Loucy (cell line): ENCODE results near the gene DHRS12.

ENCODE experiments used
- H2AFZ ChIP-seq: fragments of 200-600 bp; sonication (generic); 2 replicates; pipeline ENCODE4 v1.6.0; 2016; ENCODE audit warnings: antibody characterized with exemption, mild to moderate bottlenecking, low read length, moderate library complexity
- H3F3A ChIP-seq: fragments of 200-600 bp; 2 replicates; pipeline ENCODE4 v1.6.0; 2016; ENCODE audit warnings: antibody characterized with exemption, low read depth, mild to moderate bottlenecking
- H3K27me3 ChIP-seq: fragments of 200-600 bp; sonication (generic); 2 replicates; pipeline ENCODE4 v1.6.1; 2014; ENCODE audit warnings: low read length, mild to moderate bottlenecking; ENCODE audit not compliant: insufficient read depth, poor library complexity, severe bottlenecking
- H3K36me3 ChIP-seq: fragments of 200-600 bp; sonication (generic); 2 replicates; pipeline ENCODE4 v1.6.1; 2016; ENCODE audit warnings: low read length; ENCODE audit not compliant: insufficient read depth
- H3K4me1 ChIP-seq: fragments of 200-600 bp; sonication (generic); 2 replicates; pipeline ENCODE4 v1.5.1; 2014; ENCODE audit warnings: low read length, mild to moderate bottlenecking; ENCODE audit not compliant: insufficient read depth, poor library complexity, severe bottlenecking
- H3K4me2 ChIP-seq: fragments of 200-600 bp; sonication (generic); 2 replicates; pipeline ENCODE4 v1.6.0; 2014; ENCODE audit warnings: antibody characterized with exemption, low read length, low read depth, mild to moderate bottlenecking; ENCODE audit not compliant: poor library complexity, severe bottlenecking
- H3K4me3 ChIP-seq: fragments of 200-600 bp; sonication (generic); 2 replicates; pipeline ENCODE4 v1.5.1; 2014; ENCODE audit warnings: low read length, mild to moderate bottlenecking, mixed read lengths; ENCODE audit not compliant: poor library complexity, severe bottlenecking
- H3K79me2 ChIP-seq: fragments of 200-600 bp; sonication (generic); 2 replicates; pipeline ENCODE4 v1.6.1; 2014; ENCODE audit warnings: low read length; ENCODE audit not compliant: insufficient read depth
- H3K9ac ChIP-seq: fragments of 200-600 bp; sonication (generic); 2 replicates; pipeline ENCODE4 v1.6.0; 2014; ENCODE audit warnings: mild to moderate bottlenecking, low read depth, low read length, moderate library complexity; ENCODE audit not compliant: poor library complexity, severe bottlenecking
- H3K9me2 ChIP-seq: fragments of 200-600 bp; sonication (generic); replicated peaks from 2 replicates; pipeline ENCODE4 v1.6.1; 2016; ENCODE audit warnings: low read depth, low read length, mixed read lengths
- H3K9me3 ChIP-seq: fragments of 200-600 bp; sonication (generic); 2 replicates; pipeline ENCODE4 v1.6.1; 2014; ENCODE audit warnings: mild to moderate bottlenecking, antibody characterized with exemption, low read length, low read depth; ENCODE audit not compliant: insufficient read depth
- H4K20me1 ChIP-seq: fragments of 200-600 bp; sonication (generic); 2 replicates; pipeline ENCODE4 v1.6.0; 2014; ENCODE audit warnings: antibody characterized with exemption, low read length, mild to moderate bottlenecking; ENCODE audit not compliant: insufficient read depth, poor library complexity, severe bottlenecking
- EZH2phosphoT487 ChIP-seq: fragments of 200-600 bp; IDR thresholded peaks from 2 replicates; pipeline ENCODE4 v1.6.1; 2018; ENCODE audit warnings: antibody characterized with exemption, mild to moderate bottlenecking, moderate library complexity, borderline replicate concordance
- TF ChIP-seq, protein P1 (sequence below): fragments of 200-600 bp; sonication (generic); conservative IDR thresholded peaks from 2 replicates; pipeline ENCODE4 v1.5.1; 2014; ENCODE audit warnings: mild to moderate bottlenecking, antibody characterized with exemption, low read length

Gene DHRS12

DNA sequence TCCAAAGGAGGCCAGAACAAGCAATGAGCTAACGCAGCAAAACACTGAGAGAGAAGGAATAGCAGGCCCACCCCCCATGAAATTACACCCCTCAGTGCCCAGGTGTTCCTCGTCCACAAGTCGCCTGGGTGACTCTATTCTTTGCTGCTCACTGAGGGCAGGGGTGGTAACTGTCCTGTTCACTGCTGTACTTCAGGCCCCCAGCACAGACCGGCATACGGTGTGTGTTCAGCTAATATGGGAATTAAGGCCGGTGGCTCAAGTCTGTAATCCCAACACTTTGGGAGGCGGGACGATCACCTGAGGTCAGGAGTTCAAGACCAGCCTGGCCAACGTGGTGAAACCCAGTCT lies 31.9 kb downstream of the DHRS12 start:
- Histone ChIP-seq H3K4me3 (no peak overlapping the region), H3K36me3 (no peaks in the 10 kb centered on the region), H3K27me3 (no peaks in the 10 kb centered on the region), H3F3A (no peaks in the 10 kb centered on the region), H3K4me1 (no peaks in the 10 kb centered on the region), H4K20me1 (no peaks in the 10 kb centered on the region), H3K9ac (no peak overlapping the region), H3K9me2 (no peaks in the 10 kb centered on the region), H2AFZ (no peak overlapping the region), H3K9me3 (no peaks in the 10 kb centered on the region), H3K4me2 (no peak overlapping the region), H3K79me2 (no peaks in the 10 kb centered on the region)
- TF ChIP-seq, protein P1, sequence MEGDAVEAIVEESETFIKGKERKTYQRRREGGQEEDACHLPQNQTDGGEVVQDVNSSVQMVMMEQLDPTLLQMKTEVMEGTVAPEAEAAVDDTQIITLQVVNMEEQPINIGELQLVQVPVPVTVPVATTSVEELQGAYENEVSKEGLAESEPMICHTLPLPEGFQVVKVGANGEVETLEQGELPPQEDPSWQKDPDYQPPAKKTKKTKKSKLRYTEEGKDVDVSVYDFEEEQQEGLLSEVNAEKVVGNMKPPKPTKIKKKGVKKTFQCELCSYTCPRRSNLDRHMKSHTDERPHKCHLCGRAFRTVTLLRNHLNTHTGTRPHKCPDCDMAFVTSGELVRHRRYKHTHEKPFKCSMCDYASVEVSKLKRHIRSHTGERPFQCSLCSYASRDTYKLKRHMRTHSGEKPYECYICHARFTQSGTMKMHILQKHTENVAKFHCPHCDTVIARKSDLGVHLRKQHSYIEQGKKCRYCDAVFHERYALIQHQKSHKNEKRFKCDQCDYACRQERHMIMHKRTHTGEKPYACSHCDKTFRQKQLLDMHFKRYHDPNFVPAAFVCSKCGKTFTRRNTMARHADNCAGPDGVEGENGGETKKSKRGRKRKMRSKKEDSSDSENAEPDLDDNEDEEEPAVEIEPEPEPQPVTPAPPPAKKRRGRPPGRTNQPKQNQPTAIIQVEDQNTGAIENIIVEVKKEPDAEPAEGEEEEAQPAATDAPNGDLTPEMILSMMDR: no peak
- no peak for TF ChIP-seq EZH2phosphoT487

DNA sequence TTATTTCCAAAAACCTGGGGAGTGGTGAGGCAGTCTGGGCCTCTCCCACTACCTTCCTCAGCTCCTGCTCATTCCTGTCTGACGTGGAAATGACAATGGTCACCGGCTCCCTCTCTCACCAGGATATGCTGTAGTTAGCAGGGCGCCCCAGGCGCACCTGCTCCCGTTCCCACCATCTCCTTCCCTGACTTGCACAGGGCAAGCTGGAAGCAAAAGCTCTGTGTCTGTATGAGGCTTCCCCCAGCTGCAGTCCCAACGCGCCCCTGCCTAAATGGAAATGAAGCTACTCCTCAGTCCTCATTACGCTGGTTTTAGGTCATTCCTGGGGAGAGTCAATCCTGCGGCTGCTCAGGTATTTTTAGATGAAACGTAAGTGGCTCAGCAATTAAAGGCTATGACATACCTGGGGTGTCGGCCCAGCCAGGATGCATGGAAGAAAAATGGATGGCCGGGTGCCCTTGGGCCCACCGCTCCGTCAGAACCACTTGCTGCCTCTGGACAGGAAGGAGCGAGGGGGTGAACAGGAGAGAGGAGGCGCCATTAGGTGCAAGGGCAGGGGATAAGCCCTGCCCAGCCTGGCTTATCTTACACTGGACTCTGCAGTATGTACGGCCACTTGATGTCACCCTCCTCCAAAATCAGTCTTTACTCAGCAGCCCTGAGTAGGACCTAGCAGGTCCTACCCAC lies 32.4 kb downstream of the DHRS12 start:
- Histone ChIP-seq H2AFZ (no peak overlapping the region), H3K36me3 (no peaks in the 10 kb centered on the region), H3K4me2 (no peak overlapping the region), H3K9ac (no peak overlapping the region), H3K27me3 (no peaks in the 10 kb centered on the region), H3K4me3 (no peak overlapping the region), H3K9me3 (no peaks in the 10 kb centered on the region), H3K4me1 (no peaks in the 10 kb centered on the region), H3F3A (no peaks in the 10 kb centered on the region), H3K9me2 (no peaks in the 10 kb centered on the region), H4K20me1 (no peaks in the 10 kb centered on the region), H3K79me2 (no peaks in the 10 kb centered on the region)
- TF ChIP-seq EZH2phosphoT487: no peak
- TF ChIP-seq, protein P1: no peak

DNA sequence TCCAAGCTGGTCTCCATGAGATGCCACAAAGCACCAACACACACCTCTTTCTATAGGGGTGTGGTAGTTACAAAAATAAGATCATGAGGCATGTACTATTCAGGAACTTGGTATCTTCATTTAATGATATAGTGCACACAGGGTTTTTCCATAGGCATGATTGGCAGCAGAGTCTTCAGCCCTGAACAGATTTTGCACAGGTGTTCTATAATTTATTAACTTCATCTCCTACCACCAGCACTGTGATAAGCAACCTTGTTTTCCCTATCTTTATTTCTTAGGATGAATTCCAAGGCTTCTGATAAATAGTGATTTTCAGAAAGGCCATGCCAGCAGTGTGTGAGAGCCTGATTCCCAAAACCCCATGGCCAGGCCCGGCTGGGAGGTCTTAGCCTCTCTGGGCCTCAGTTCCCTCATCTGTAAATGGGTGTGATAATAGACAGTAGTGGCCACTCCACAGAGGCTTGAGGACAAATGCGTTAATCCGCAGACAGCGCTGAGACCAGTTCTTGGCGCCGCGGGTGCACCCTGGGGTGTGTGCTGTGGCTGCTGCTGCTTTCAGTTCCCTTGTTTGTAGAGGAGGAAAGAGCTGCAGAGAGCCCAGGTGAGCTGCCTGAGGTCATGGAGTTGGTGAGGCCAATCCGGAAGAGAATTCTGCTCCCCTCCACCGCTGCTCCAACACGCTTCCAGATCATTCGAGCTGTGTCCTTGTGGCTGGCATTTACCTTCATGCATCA lies 33.1 kb downstream of the DHRS12 start:
- TF ChIP-seq EZH2phosphoT487: no peak
- TF ChIP-seq, protein P1: no peak
- Histone ChIP-seq H3K36me3 (no peaks in the 10 kb centered on the region), H3K4me3 (no peak overlapping the region), H3K4me2 (no peak overlapping the region), H2AFZ (no peak overlapping the region), H3K79me2 (no peaks in the 10 kb centered on the region), H3K9me3 (no peaks in the 10 kb centered on the region), H3F3A (no peaks in the 10 kb centered on the region), H3K9me2 (no peaks in the 10 kb centered on the region), H4K20me1 (no peaks in the 10 kb centered on the region), H3K9ac (no peak overlapping the region), H3K4me1 (no peaks in the 10 kb centered on the region), H3K27me3 (no peaks in the 10 kb centered on the region)
